Measurements from ENCODE around the gene MIGA1. TPM values are rescaled to one million over a fixed set of nuclear protein-coding genes. Genes with fewer than 3 reads are reported as not detected.

MIGA1 gene
- total and polyA plus RNA-seq, 9 of the 15 experiments (the other 6 are each of a cell fraction or from before 2014, with no cell fraction given): 1.6 to 5.1 (median 2.9) TPM

GRCh38 chr1:77759071-77760028 lies 20.1 kb upstream of the MIGA1 start, which contains the start of gene USP33:
TSS of gene USP33 (minus strand) at chr1:77759852. CDS start at chr1:77741697, 18,155 bp downstream.
- peak within 1 kb of the TSS; percentile 90 for H3K4me2 ChIP-seq (ENCODE audit: insufficient read depth, low read length)
- FAIRE-seq: peak; percentile 66
- peaks cover 20 to 32% of the 10 kb centered on the region in 2 experiments for H3K4me1 ChIP-seq (replicated peaks in 1 of 2; ENCODE audit: control insufficient read depth in 2 of 2, insufficient read depth in 2 of 2, low read length in 2 of 2)
- ATAC-seq: peak; percentile 94
- peak within 1 kb of the TSS; percentile 92 for H3K27ac ChIP-seq (ENCODE audit: extremely low read depth, low read depth, low read length)
- H3K9me3 ChIP-seq (replicated peaks; ENCODE audit: control insufficient read depth, insufficient read depth, low read depth, low read length): no peaks in the 10 kb centered on the region
- peak within 1 kb of the TSS; percentile 99 for H3K4me3 ChIP-seq
- 1% methylated on average over 50 of the region's 79 CpGs for WGBS (ENCODE audit: insufficient coverage, low coverage, missing lambda C conversion rate)
- CTCF ChIA-PET (ENCODE audit: low intra/inter-chr PET ratio): interaction anchor here (0.6 kb wide), 1 partner anchor 216 kb away, joined by 3 read pairs; no protein-coding TSS in a partner anchor
- POLR2A ChIA-PET: interaction anchor here (0.6 to 0.7 kb wide), 3 partner anchors 69 to 166 kb away, joined by 3 read pairs; no protein-coding TSS in a partner anchor
- BruUV-seq (replicated peaks): no TSS peak
- H3K36me3 ChIP-seq (ENCODE audit: control insufficient read depth, insufficient read depth, low read length): peaks cover 3% of the 10 kb centered on the region; the same call in 1 of the 3 replicates
- H3K27me3 ChIP-seq (ENCODE audit: control insufficient read depth in 2 of 2, insufficient read depth in 2 of 2, low read length in 2 of 2): no peaks in the 10 kb centered on the region
- H4K20me1 ChIP-seq (replicated peaks; ENCODE audit: control insufficient read depth, insufficient read depth, low read length): peaks cover 6% of the 10 kb centered on the region; the same call in 1 of the 2 replicates
- H2AFZ ChIP-seq (ENCODE audit: low read depth, low read length): peak within 1 kb of the TSS; percentile 90
- H3K9ac ChIP-seq (ENCODE audit: insufficient read depth in 1 of 2, low read depth in 2 of 2, low read length in 2 of 2): peak within 1 kb of the TSS; percentile 82 to 98
- in situ Hi-C loops (cut with MboI): no loop called here
- peaks cover 53% of the 10 kb centered on the region for H3K79me2 ChIP-seq (ENCODE audit: control insufficient read depth, insufficient read depth, low read length)
- peak; percentile 94 to 96 (median 94) for DNase-seq (ENCODE audit: extremely low read depth in 1 of 4, low spot score in 3 of 4)
- no peaks in the 10 kb centered on the region for H3K9me1 ChIP-seq (ENCODE audit: control insufficient read depth, insufficient read depth, low read length)
- intact Hi-C loops (cut with micrococcal nuclease): loop anchor here (2.0 to 5.0 kb wide), 2 partner anchors 53 to 248 kb away; no protein-coding TSS in a partner anchor
- TF ChIP-seq CCNT2 (IDR thresholded peaks at IDR 0.05; ENCODE audit: borderline replicate concordance, extremely low read depth, insufficient read length, low read depth, low read length): peak; percentile 75
- peak; percentile 88 for TF ChIP-seq ZFX (CRISPR knock-in tag; IDR thresholded peaks at IDR 0.05)
- TF ChIP-seq FOXP1 (CRISPR knock-in tag; IDR thresholded peaks at IDR 0.05): no peak; the same call in 1 of the 2 replicates
- TF ChIP-seq ZNF12 (CRISPR knock-in tag; IDR thresholded peaks at IDR 0.05): peak; percentile 25; the same call in 1 of the 2 replicates
- TF ChIP-seq POLR2B (IDR thresholded peaks at IDR 0.05; ENCODE audit: low read depth, partially characterized antibody): peak; percentile 80
- 0 out of 2 replicates have a peak, but pooled peaks have one; percentile 22 for TF ChIP-seq ZNF282 (CRISPR knock-in tag; IDR thresholded peaks at IDR 0.05)
- peak; percentile 81 for TF ChIP-seq POLR2AphosphoS5 (IDR thresholded peaks at IDR 0.05; ENCODE audit: control insufficient read depth, insufficient read depth, low read depth, low read length)
- TF ChIP-seq ELK3 (CRISPR knock-in tag; IDR thresholded peaks at IDR 0.05): no peak
- TF ChIP-seq PHF8 (IDR thresholded peaks at IDR 0.05; ENCODE audit: borderline replicate concordance, low read length): peak; percentile 93; the same call in 1 of the 2 replicates
- 0 out of 2 replicates have a peak, but pooled peaks have one; percentile 60 for TF ChIP-seq FOXK1 (CRISPR knock-in tag; IDR thresholded peaks at IDR 0.05; ENCODE audit: borderline replicate concordance)
- peak; percentile 75 to 79 for TF ChIP-seq NRF1 (conservative IDR thresholded peaks at IDR 0.05 in 1 of 2, IDR thresholded peaks at IDR 0.05 in 1 of 2)
- TF ChIP-seq MCM3 (IDR thresholded peaks at IDR 0.05): no peak
- peak; percentile 43; the same call in 1 of the 2 replicates for TF ChIP-seq CREB3L1 (IDR thresholded peaks at IDR 0.05; ENCODE audit: borderline replicate concordance, low read depth)
- TF ChIP-seq PHB2 (IDR thresholded peaks at IDR 0.05; ENCODE audit: low read depth): no peak
- TF ChIP-seq, protein P1, sequence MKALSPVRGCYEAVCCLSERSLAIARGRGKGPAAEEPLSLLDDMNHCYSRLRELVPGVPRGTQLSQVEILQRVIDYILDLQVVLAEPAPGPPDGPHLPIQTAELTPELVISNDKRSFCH (CRISPR knock-in tag; IDR thresholded peaks at IDR 0.05): no peak
- TF ChIP-seq, protein P1 (tag; IDR thresholded peaks at IDR 0.05): no peak
- TF ChIP-seq ZNF707 (CRISPR knock-in tag; conservative IDR thresholded peaks at IDR 0.05): no peak
- peak; percentile 94 for TF ChIP-seq GABPA (tag; conservative IDR thresholded peaks at IDR 0.05; ENCODE audit: low read depth)

Data from K562 (cell line).